Osteoblast (primary cell): ENCODE results near the gene CPEB1. TPM values are rescaled to one million over a fixed set of nuclear protein-coding genes. Genes with fewer than 3 reads are reported as not detected.
A peak's percentile ranks its signal among the peaks of the same experiment; 100 is the strongest.

ENCODE experiments used
- DNase-seq: peaks from one replicate; pipeline ENCODE4 v3.0.0; 2011; ENCODE audit warnings: low spot score, mixed read lengths; ENCODE audit not compliant: insufficient read length; ENCODE audit errors: missing footprints
- H2AFZ ChIP-seq: 2 replicates; pipeline ENCODE4 v1.6.0; 2011; ENCODE audit warnings: mild to moderate bottlenecking, low read length
- H3K27ac ChIP-seq: 2 replicates; pipeline ENCODE4 v1.5.1; 2011; ENCODE audit warnings: mild to moderate bottlenecking, low read depth, low read length, moderate library complexity
- H3K27me3 ChIP-seq: 2 replicates; pipeline ENCODE4 v1.6.0; 2012; ENCODE audit warnings: mild to moderate bottlenecking, control low read depth, inconsistent platforms, low read length, moderate library complexity; ENCODE audit not compliant: insufficient read depth
- H3K36me3 ChIP-seq: 2 replicates; pipeline ENCODE4 v1.5.1; 2011; ENCODE audit warnings: mild to moderate bottlenecking, low read length, control low read depth, moderate library complexity; ENCODE audit not compliant: insufficient read depth
- H3K4me1 ChIP-seq: 2 replicates; pipeline ENCODE4 v1.5.1; 2011; ENCODE audit warnings: mild to moderate bottlenecking, low read length, control low read depth, moderate library complexity; ENCODE audit not compliant: insufficient read depth
- H3K4me2 ChIP-seq: 2 replicates; pipeline ENCODE4 v1.6.0; 2011; ENCODE audit warnings: mild to moderate bottlenecking, low read length; ENCODE audit not compliant: insufficient read depth
- H3K4me3 ChIP-seq: fragments of 200-600 bp; sonication (generic); 3 replicates; pipeline ENCODE4 v1.5.1; 2012; ENCODE audit warnings: mild to moderate bottlenecking, low read length, inconsistent platforms; ENCODE audit not compliant: insufficient read depth
- H3K79me2 ChIP-seq: 2 replicates; pipeline ENCODE4 v1.6.0; 2012; ENCODE audit warnings: mild to moderate bottlenecking, low read length, control low read depth, inconsistent platforms; ENCODE audit not compliant: insufficient read depth
- H3K9me3 ChIP-seq: 2 replicates; pipeline ENCODE4 v1.5.1; 2011; ENCODE audit warnings: low read depth, low read length, control low read depth
- H4K20me1 ChIP-seq: 2 replicates; pipeline ENCODE4 v1.6.0; 2012; ENCODE audit warnings: mild to moderate bottlenecking, low read length, control low read depth; ENCODE audit not compliant: insufficient read depth
- CTCF ChIP-seq: IDR thresholded peaks from 2 replicates; pipeline ENCODE4 v1.5.1; 2011; ENCODE audit warnings: mild to moderate bottlenecking, low read depth, low read length, moderate library complexity; ENCODE audit errors: extremely low read depth
- total RNA-seq: library from RNA; depleted of rRNA; stranded (reverse); fragments of >200 nt; gene quantifications from 2 replicates; pipeline ENCODE4 v1.2.3, GENCODE V29; 2012

CPEB1 gene
- total RNA-seq, 1 donor: 36.6 TPM

- peak overlapping the region; percentile 91 for H3K4me3 ChIP-seq
- peak; percentile 65 for DNase-seq
- peaks cover 28% of the 10 kb centered on the region for H3K36me3 ChIP-seq
- no peaks in the 10 kb centered on the region for H3K27me3 ChIP-seq
- peak overlapping the region; percentile 83 for H2AFZ ChIP-seq
- peaks cover 41% of the 10 kb centered on the region for H4K20me1 ChIP-seq
- H3K4me1 ChIP-seq: peaks cover 27% of the 10 kb centered on the region
- no peaks in the 10 kb centered on the region for H3K9me3 ChIP-seq
- peak overlapping the region; percentile 92 for H3K27ac ChIP-seq
- no peak for TF ChIP-seq CTCF
- peak overlapping the region; percentile 88 for H3K4me2 ChIP-seq
- peaks cover 42% of the 10 kb centered on the region for H3K79me2 ChIP-seq
Measured at GRCh38 chr15:82540984-82541431, 106.2 kb downstream of the CPEB1 start.

- peak within 1 kb of the TSS; percentile 83 for H2AFZ ChIP-seq
- no peaks in the 10 kb centered on the region for H3K27me3 ChIP-seq
- peaks cover 42% of the 10 kb centered on the region for H3K79me2 ChIP-seq
- H3K4me3 ChIP-seq: peak within 1 kb of the TSS; percentile 91
- no peaks in the 10 kb centered on the region for H3K9me3 ChIP-seq
- peaks cover 27% of the 10 kb centered on the region for H3K4me1 ChIP-seq
- peak; percentile 99 for DNase-seq
- TF ChIP-seq CTCF: peak; percentile 95
- H4K20me1 ChIP-seq: peaks cover 45% of the 10 kb centered on the region
- H3K4me2 ChIP-seq: peak within 1 kb of the TSS; percentile 88
- H3K36me3 ChIP-seq: peaks cover 35% of the 10 kb centered on the region
- peak within 1 kb of the TSS; percentile 92 for H3K27ac ChIP-seq
Measured at GRCh38 chr15:82540055-82540983, 106.8 kb downstream of the CPEB1 start, which contains the start of gene RPS17. RPS17 (minus strand) TSS chr15:82540457; CDS start chr15:82540428, 29 bp downstream.

GRCh38 chr15:82539691-82540054, 107.5 kb downstream of the CPEB1 start:
- H3K4me3 ChIP-seq: peak overlapping the region; percentile 91
- peaks cover 45% of the 10 kb centered on the region for H4K20me1 ChIP-seq
- H3K4me1 ChIP-seq: peaks cover 27% of the 10 kb centered on the region
- no peaks in the 10 kb centered on the region for H3K27me3 ChIP-seq
- H3K79me2 ChIP-seq: peaks cover 42% of the 10 kb centered on the region
- TF ChIP-seq CTCF: no peak
- H3K9me3 ChIP-seq: no peaks in the 10 kb centered on the region
- peak overlapping the region; percentile 36 for H2AFZ ChIP-seq
- peak; percentile 25 for DNase-seq
- peak overlapping the region; percentile 86 for H3K27ac ChIP-seq
- peak overlapping the region; percentile 84 for H3K4me2 ChIP-seq
- H3K36me3 ChIP-seq: peaks cover 35% of the 10 kb centered on the region
